ENCODE measurements around the gene SALL1.

Gene SALL1

GRCh38 chr16:51097729-51098128 lies 53.3 kb downstream of the SALL1 start:
- no peaks in the 10 kb centered on the region for H3K36me3 ChIP-seq (replicated peaks in 1 of 2; ENCODE audit: control insufficient read depth in 2 of 2, insufficient read depth in 2 of 2, low read length in 2 of 2)
- WGBS, 2 donors (ENCODE audit: extremely low coverage in 2 of 2, insufficient read length in 2 of 2, insufficient replicate concordance in 1 of 2) = no CpG with 5 or more reads among the region's 2 CpGs

GRCh38 chr16:51095890-51096626 lies 55.0 kb downstream of the SALL1 start:
- peaks cover 0 to 2% of the 10 kb centered on the region in 2 donors for H3K9me3 ChIP-seq (replicated peaks in 1 of 2; ENCODE audit: control insufficient read depth in 2 of 2, insufficient read depth in 1 of 2, low read depth in 1 of 2, low read length in 2 of 2)
- no peak overlapping the region for H2AFZ ChIP-seq (ENCODE audit: low read length)
- H4K91ac ChIP-seq (ENCODE audit: low read depth, low read length, poor library complexity) = no peak overlapping the region
- no peak overlapping the region for H3K14ac ChIP-seq (ENCODE audit: low read length)
- no peak overlapping the region for H2AK5ac ChIP-seq (ENCODE audit: low read depth, low read length)
- H3K4me3 ChIP-seq (ENCODE audit: low read length in 2 of 2) = no peak overlapping the region
- no peak overlapping the region for H2BK120ac ChIP-seq (ENCODE audit: low read depth, low read length)
- no peak overlapping the region for H4K8ac ChIP-seq (ENCODE audit: low read depth, low read length)
- no peak overlapping the region for H3K23ac ChIP-seq (ENCODE audit: low read depth, low read length, poor library complexity)
- peaks cover 0 to 36% (median 0%) of the 10 kb centered on the region in 3 experiments for H3K27me3 ChIP-seq (ENCODE audit: control insufficient read depth in 3 of 3, insufficient read depth in 3 of 3, low read depth in 1 of 3, low read length in 3 of 3)
- no CpG with 5 or more reads among the region's 16 CpGs for WGBS, 2 donors (ENCODE audit: extremely low coverage in 2 of 2, insufficient read length in 2 of 2, insufficient replicate concordance in 1 of 2)
- H3K18ac ChIP-seq (ENCODE audit: low read length) = no peak overlapping the region
- H3K27ac ChIP-seq (replicated peaks; ENCODE audit: low read length) = no peak overlapping the region
- no peak overlapping the region for H2BK12ac ChIP-seq (ENCODE audit: low read length)
- H3K4me2 ChIP-seq (ENCODE audit: insufficient read depth, low read length, poor library complexity, severe bottlenecking) = no peak overlapping the region
- H3K79me1 ChIP-seq (ENCODE audit: low read depth, low read length) = no peaks in the 10 kb centered on the region
- no peak overlapping the region for H2BK5ac ChIP-seq (ENCODE audit: low read length)
- H3K4ac ChIP-seq (ENCODE audit: low read length) = no peak overlapping the region
- DNase-seq (ENCODE audit: low spot score) = no peak
- peaks cover 0 to 10% of the 10 kb centered on the region in 2 donors for H3K4me1 ChIP-seq (ENCODE audit: control insufficient read depth in 2 of 2, insufficient read depth in 1 of 2, low read depth in 1 of 2, low read length in 2 of 2)
- H3K36me3 ChIP-seq (replicated peaks in 1 of 2; ENCODE audit: control insufficient read depth in 2 of 2, insufficient read depth in 2 of 2, low read length in 2 of 2) = no peaks in the 10 kb centered on the region
- H3K9ac ChIP-seq (ENCODE audit: low read depth, low read length, poor library complexity) = no peak overlapping the region
- H2BK15ac ChIP-seq (ENCODE audit: low read length) = no peak overlapping the region

More at GRCh38 chr16:51097729-51098128, 53.3 kb downstream of the SALL1 start:
- H4K91ac ChIP-seq (ENCODE audit: low read depth, low read length, poor library complexity) = no peak overlapping the region
- no peak overlapping the region for H3K14ac ChIP-seq (ENCODE audit: low read length)
- H3K4me3 ChIP-seq (ENCODE audit: low read length in 2 of 2) = no peak overlapping the region
- H3K27me3 ChIP-seq (ENCODE audit: control insufficient read depth in 3 of 3, insufficient read depth in 3 of 3, low read depth in 1 of 3, low read length in 3 of 3) = peaks cover 0 to 42% (median 0%) of the 10 kb centered on the region in 3 experiments
- no peaks in the 10 kb centered on the region for H3K9me3 ChIP-seq (replicated peaks in 1 of 2; ENCODE audit: control insufficient read depth in 2 of 2, insufficient read depth in 1 of 2, low read depth in 1 of 2, low read length in 2 of 2)
- no peak overlapping the region for H4K8ac ChIP-seq (ENCODE audit: low read depth, low read length)
- no peak overlapping the region for H2BK12ac ChIP-seq (ENCODE audit: low read length)
- no peak overlapping the region for H2AK5ac ChIP-seq (ENCODE audit: low read depth, low read length)
- H2AFZ ChIP-seq (ENCODE audit: low read length) = no peak overlapping the region
- no peak overlapping the region for H2BK5ac ChIP-seq (ENCODE audit: low read length)
- no peaks in the 10 kb centered on the region for H3K79me1 ChIP-seq (ENCODE audit: low read depth, low read length)
- H2BK15ac ChIP-seq (ENCODE audit: low read length) = no peak overlapping the region
- no peak for DNase-seq (ENCODE audit: low spot score)
- no peak overlapping the region for H3K23ac ChIP-seq (ENCODE audit: low read depth, low read length, poor library complexity)
- H3K4me1 ChIP-seq (ENCODE audit: control insufficient read depth in 2 of 2, insufficient read depth in 1 of 2, low read depth in 1 of 2, low read length in 2 of 2) = peaks cover 0 to 10% of the 10 kb centered on the region in 2 donors
- no peak overlapping the region for H3K4me2 ChIP-seq (ENCODE audit: insufficient read depth, low read length, poor library complexity, severe bottlenecking)
- no peak overlapping the region for H3K4ac ChIP-seq (ENCODE audit: low read length)
- no peak overlapping the region for H3K9ac ChIP-seq (ENCODE audit: low read depth, low read length, poor library complexity)
- no peak overlapping the region for H3K27ac ChIP-seq (replicated peaks; ENCODE audit: low read length)
- no peak overlapping the region for H3K18ac ChIP-seq (ENCODE audit: low read length)
- no peak overlapping the region for H2BK120ac ChIP-seq (ENCODE audit: low read depth, low read length)

- Histone ChIP-seq H3K4ac (ENCODE audit: low read length) (no peak overlapping the region), H2AK5ac (ENCODE audit: low read depth, low read length) (no peak overlapping the region), H4K91ac (ENCODE audit: low read depth, low read length, poor library complexity) (no peak overlapping the region), H3K9ac (ENCODE audit: low read depth, low read length, poor library complexity) (no peak overlapping the region), H2BK15ac (ENCODE audit: low read length) (no peak overlapping the region), H3K4me1 (ENCODE audit: control insufficient read depth in 2 of 2, insufficient read depth in 1 of 2, low read depth in 1 of 2, low read length in 2 of 2) (peaks cover 0 to 10% of the 10 kb centered on the region in 2 donors), H2BK120ac (ENCODE audit: low read depth, low read length) (no peak overlapping the region), H3K18ac (ENCODE audit: low read length) (no peak overlapping the region), H3K4me2 (ENCODE audit: insufficient read depth, low read length, poor library complexity, severe bottlenecking) (no peak overlapping the region), H3K23ac (ENCODE audit: low read depth, low read length, poor library complexity) (no peak overlapping the region), H2BK5ac (ENCODE audit: low read length) (no peak overlapping the region), H3K4me3 (ENCODE audit: low read length in 2 of 2) (no peak overlapping the region), H3K36me3 (replicated peaks in 1 of 2; ENCODE audit: control insufficient read depth in 2 of 2, insufficient read depth in 2 of 2, low read length in 2 of 2) (no peaks in the 10 kb centered on the region), H3K27ac (replicated peaks; ENCODE audit: low read length) (no peak overlapping the region), H3K79me1 (ENCODE audit: low read depth, low read length) (no peaks in the 10 kb centered on the region), H3K9me3 (replicated peaks in 1 of 2; ENCODE audit: control insufficient read depth in 2 of 2, insufficient read depth in 1 of 2, low read depth in 1 of 2, low read length in 2 of 2) (peaks cover 0 to 2% of the 10 kb centered on the region in 2 donors), H4K8ac (ENCODE audit: low read depth, low read length) (no peak overlapping the region), H2BK12ac (ENCODE audit: low read length) (no peak overlapping the region), H3K27me3 (ENCODE audit: control insufficient read depth in 3 of 3, insufficient read depth in 3 of 3, low read depth in 1 of 3, low read length in 3 of 3) (peaks cover 0 to 32% (median 0%) of the 10 kb centered on the region in 3 experiments), H3K14ac (ENCODE audit: low read length) (no peak overlapping the region), H2AFZ (ENCODE audit: low read length) (peak overlapping the region; percentile 53)
- no peak for DNase-seq (ENCODE audit: low spot score)
- WGBS, 2 donors (ENCODE audit: extremely low coverage in 2 of 2, insufficient read length in 2 of 2, insufficient replicate concordance in 1 of 2) = no CpG with 5 or more reads among the region's 20 CpGs
These were observed 55.8 kb downstream of the SALL1 start for GRCh38 chr16:51095084-51095881.

- Histone ChIP-seq H3K79me1 (ENCODE audit: low read depth, low read length) (no peaks in the 10 kb centered on the region), H3K4me2 (ENCODE audit: insufficient read depth, low read length, poor library complexity, severe bottlenecking) (no peak overlapping the region), H3K4me1 (ENCODE audit: control insufficient read depth in 2 of 2, insufficient read depth in 1 of 2, low read depth in 1 of 2, low read length in 2 of 2) (peaks cover 0 to 18% of the 10 kb centered on the region in 2 donors), H3K36me3 (replicated peaks in 1 of 2; ENCODE audit: control insufficient read depth in 2 of 2, insufficient read depth in 2 of 2, low read length in 2 of 2) (no peaks in the 10 kb centered on the region), H3K4ac (ENCODE audit: low read length) (no peak overlapping the region), H3K9me3 (replicated peaks in 1 of 2; ENCODE audit: control insufficient read depth in 2 of 2, insufficient read depth in 1 of 2, low read depth in 1 of 2, low read length in 2 of 2) (peaks cover 0 to 2% of the 10 kb centered on the region in 2 donors), H3K4me3 (ENCODE audit: low read length in 2 of 2) (no peak overlapping the region), H3K27me3 (ENCODE audit: control insufficient read depth in 3 of 3, insufficient read depth in 3 of 3, low read depth in 1 of 3, low read length in 3 of 3) (peaks cover 0 to 31% (median 0%) of the 10 kb centered on the region in 3 experiments), H2AFZ (ENCODE audit: low read length) (no peak overlapping the region), H2BK15ac (ENCODE audit: low read length) (no peak overlapping the region), H2BK12ac (ENCODE audit: low read length) (no peak overlapping the region), H4K8ac (ENCODE audit: low read depth, low read length) (no peak overlapping the region), H3K9ac (ENCODE audit: low read depth, low read length, poor library complexity) (no peak overlapping the region), H3K27ac (replicated peaks; ENCODE audit: low read length) (no peak overlapping the region), H2BK120ac (ENCODE audit: low read depth, low read length) (no peak overlapping the region), H3K18ac (ENCODE audit: low read length) (no peak overlapping the region), H2AK5ac (ENCODE audit: low read depth, low read length) (no peak overlapping the region), H3K14ac (ENCODE audit: low read length) (no peak overlapping the region), H3K23ac (ENCODE audit: low read depth, low read length, poor library complexity) (no peak overlapping the region), H2BK5ac (ENCODE audit: low read length) (no peak overlapping the region), H4K91ac (ENCODE audit: low read depth, low read length, poor library complexity) (no peak overlapping the region)
- DNase-seq (ENCODE audit: low spot score) = no peak
- WGBS, 2 donors (ENCODE audit: extremely low coverage in 2 of 2, insufficient read length in 2 of 2, insufficient replicate concordance in 1 of 2) = no CpG with 5 or more reads among the region's 5 CpGs
These were observed 57.3 kb downstream of the SALL1 start for GRCh38 chr16:51093726-51094280.
